Neural progenitor cell (in vitro differentiated cells): ENCODE measurements around the gene GATAD2B. TPM values are rescaled to one million over a fixed set of nuclear protein-coding genes. Genes with fewer than 3 reads are reported as not detected.
A peak's percentile ranks its signal among the peaks of the same experiment; 100 is the strongest.

ENCODE experiments used
- DNase-seq: peaks from one replicate; pipeline ENCODE4 v3.0.0-alpha.2; 2016; ENCODE audit warnings: low spot score
- H2AFZ ChIP-seq: fragments of 200-600 bp; sonication (generic); replicated peaks from 2 replicates; pipeline ENCODE4 v1.6.1; 2016; ENCODE audit warnings: antibody characterized with exemption
- H3F3A ChIP-seq: fragments of 200-600 bp; sonication (generic); 2 replicates; pipeline ENCODE4 v1.6.1; 2016; ENCODE audit warnings: antibody characterized with exemption, low read depth
- H3K27ac ChIP-seq: fragments of 200-600 bp; sonication (generic); 2 replicates; pipeline ENCODE4 v1.5.1; 2016; ENCODE audit warnings: mild to moderate bottlenecking
- H3K27me3 ChIP-seq: fragments of 200-600 bp; sonication (generic); 2 replicates; pipeline ENCODE4 v1.6.1; 2016; ENCODE audit warnings: mild to moderate bottlenecking, moderate library complexity
- H3K36me3 ChIP-seq: fragments of 200-600 bp; sonication (generic); 2 replicates; pipeline ENCODE4 v1.5.1; 2016
- H3K4me1 ChIP-seq: fragments of 200-600 bp; sonication (generic); 2 replicates; pipeline ENCODE4 v1.6.1; 2016; ENCODE audit warnings: mixed run types
- H3K4me2 ChIP-seq: fragments of 200-600 bp; sonication (generic); 2 replicates; pipeline ENCODE4 v1.6.1; 2016
- H3K4me3 ChIP-seq: fragments of 200-600 bp; sonication (generic); 2 replicates; pipeline ENCODE4 v1.5.1; 2016
- H3K79me2 ChIP-seq: fragments of 200-600 bp; sonication (generic); 2 replicates; pipeline ENCODE4 v1.6.1; 2016; ENCODE audit warnings: low read depth
- H3K9ac ChIP-seq: fragments of 200-600 bp; sonication (generic); 2 replicates; pipeline ENCODE4 v1.6.1; 2016
- H3K9me3 ChIP-seq: fragments of 200-600 bp; sonication (generic); 2 replicates; pipeline ENCODE4 v1.5.1; 2016; ENCODE audit warnings: low read depth
- H4K20me1 ChIP-seq: fragments of 200-600 bp; sonication (generic); 2 replicates; pipeline ENCODE4 v1.6.1; 2016; ENCODE audit warnings: low read depth
- H3K27ac Mint-ChIP-seq: 3 replicates; pipeline ENCODE4 v1.8.0; 2021; ENCODE audit warnings: mixed read lengths
- H3K27me3 Mint-ChIP-seq: 2 replicates; pipeline ENCODE4 v1.8.0; 2022; ENCODE audit warnings: low read depth, mild to moderate bottlenecking, inconsistent platforms, moderate library complexity, mixed read lengths; ENCODE audit not compliant: insufficient read depth
- H3K36me3 Mint-ChIP-seq: 3 replicates; pipeline ENCODE4 v1.8.0; 2021; ENCODE audit warnings: mixed read lengths
- H3K4me1 Mint-ChIP-seq: 3 replicates; pipeline ENCODE4 v1.8.0; 2021; ENCODE audit warnings: mixed read lengths
- H3K4me3 Mint-ChIP-seq: 3 replicates; pipeline ENCODE4 v1.8.0; 2021; ENCODE audit warnings: mild to moderate bottlenecking, moderate library complexity, mixed read lengths
- H3K9me3 Mint-ChIP-seq: 3 replicates; pipeline ENCODE4 v1.8.0; 2020; ENCODE audit warnings: mixed read lengths
- CTCF ChIP-seq: fragments of 200-600 bp; sonication (generic); IDR thresholded peaks from 2 replicates; pipeline ENCODE4 v1.5.1; 2017; ENCODE audit warnings: antibody characterized with exemption, mild to moderate bottlenecking
- EZH2 ChIP-seq: fragments of 200-600 bp; sonication (generic); IDR thresholded peaks from 2 replicates; pipeline ENCODE4 v1.6.1; 2017; ENCODE audit warnings: antibody characterized with exemption, mild to moderate bottlenecking, moderate library complexity
- EZH2phosphoT487 ChIP-seq: fragments of 200-600 bp; sonication (generic); IDR thresholded peaks from 2 replicates; pipeline ENCODE4 v1.6.1; 2017; ENCODE audit warnings: antibody characterized with exemption
- total RNA-seq: library from RNA; depleted of rRNA; stranded (reverse); fragments of >200 nt; gene quantifications from 2 replicates; pipeline ENCODE4 v1.2.3, GENCODE V29; 2015; ENCODE audit warnings: low replicate concordance

GATAD2B gene
- total RNA-seq, 1 donor from 2014 or later, result 14.8 TPM

GRCh38 chr1:153790313-153790965, 132.3 kb downstream of the GATAD2B start:
- no peaks in the 10 kb centered on the region for H3K9me3 Mint-ChIP-seq
- Histone ChIP-seq H3K4me2 (no peak overlapping the region), H3K4me1 (peaks cover 29% of the 10 kb centered on the region), H3K36me3 (no peaks in the 10 kb centered on the region), H3F3A (peaks cover 20% of the 10 kb centered on the region), H3K9ac (no peak overlapping the region), H2AFZ (no peak overlapping the region), H4K20me1 (peaks cover 23% of the 10 kb centered on the region), H3K27me3 (no peaks in the 10 kb centered on the region), H3K27ac (no peak overlapping the region), H3K4me3 (no peak overlapping the region), H3K79me2 (no peaks in the 10 kb centered on the region), H3K9me3 (no peaks in the 10 kb centered on the region)
- TF ChIP-seq CTCF (no peak), EZH2 (no peak), EZH2phosphoT487 (no peak)
- peaks cover 46% of the 10 kb centered on the region for H3K4me1 Mint-ChIP-seq
- DNase-seq, result no peak
- no peak overlapping the region for H3K4me3 Mint-ChIP-seq
- H3K36me3 Mint-ChIP-seq, result no peaks in the 10 kb centered on the region
- peak overlapping the region; percentile 53 for H3K27ac Mint-ChIP-seq
- H3K27me3 Mint-ChIP-seq, result peaks cover 5% of the 10 kb centered on the region

- no peaks in the 10 kb centered on the region for H3K9me3 ChIP-seq
- H3K36me3 ChIP-seq, result no peaks in the 10 kb centered on the region
- H2AFZ ChIP-seq, result no peak overlapping the region
- H3K27ac Mint-ChIP-seq, result peak overlapping the region; percentile 53
- H3K4me3 ChIP-seq, result no peak overlapping the region
- TF ChIP-seq EZH2, result no peak
- no peak for TF ChIP-seq EZH2phosphoT487
- no peak for TF ChIP-seq CTCF
- H3K4me1 Mint-ChIP-seq, result peaks cover 44% of the 10 kb centered on the region
- no peaks in the 10 kb centered on the region for H3K36me3 Mint-ChIP-seq
- H3K4me3 Mint-ChIP-seq, result no peak overlapping the region
- no peaks in the 10 kb centered on the region for H3K9me3 Mint-ChIP-seq
- peaks cover 16% of the 10 kb centered on the region for H4K20me1 ChIP-seq
- H3K4me1 ChIP-seq, result peaks cover 21% of the 10 kb centered on the region
- no peak overlapping the region for H3K4me2 ChIP-seq
- H3K27me3 Mint-ChIP-seq, result peaks cover 5% of the 10 kb centered on the region
- no peaks in the 10 kb centered on the region for H3K27me3 ChIP-seq
- H3K79me2 ChIP-seq, result no peaks in the 10 kb centered on the region
- H3K9ac ChIP-seq, result no peak overlapping the region
- H3K27ac ChIP-seq, result no peak overlapping the region
- DNase-seq, result no peak
- H3F3A ChIP-seq, result peaks cover 22% of the 10 kb centered on the region
Observed at GRCh38 chr1:153789478-153790034, 133.2 kb downstream of the GATAD2B start.

- no peaks in the 10 kb centered on the region for H3K9me3 Mint-ChIP-seq
- H3K27ac Mint-ChIP-seq, result no peak overlapping the region
- Histone ChIP-seq H3F3A (peaks cover 22% of the 10 kb centered on the region), H3K9ac (no peak overlapping the region), H3K79me2 (no peaks in the 10 kb centered on the region), H3K9me3 (no peaks in the 10 kb centered on the region), H3K4me3 (no peak overlapping the region), H2AFZ (no peak overlapping the region), H3K4me1 (peaks cover 7% of the 10 kb centered on the region), H3K4me2 (no peak overlapping the region), H3K27ac (no peak overlapping the region), H4K20me1 (no peaks in the 10 kb centered on the region), H3K36me3 (no peaks in the 10 kb centered on the region), H3K27me3 (no peaks in the 10 kb centered on the region)
- TF ChIP-seq CTCF, result no peak
- no peak for TF ChIP-seq EZH2phosphoT487
- no peak for TF ChIP-seq EZH2
- peaks cover 26% of the 10 kb centered on the region for H3K4me1 Mint-ChIP-seq
- H3K36me3 Mint-ChIP-seq, result no peaks in the 10 kb centered on the region
- H3K27me3 Mint-ChIP-seq, result peaks cover 6% of the 10 kb centered on the region
- H3K4me3 Mint-ChIP-seq, result no peak overlapping the region
- DNase-seq, result no peak
Observed at GRCh38 chr1:153786038-153786790, 136.6 kb downstream of the GATAD2B start.
